GM12892 (cell line): Measurements from ENCODE around the gene CAT.

Experiments used
- POLR2A ChIP-seq: IDR thresholded peaks from 2 replicates; pipeline ENCODE4 v1.6.1; 2011; ENCODE audit warnings: low read depth, low read length, control low read depth
- POLR2AphosphoS5 ChIP-seq: IDR thresholded peaks from 2 replicates; pipeline ENCODE4 v1.6.1; 2011; ENCODE audit warnings: low read depth, low read length, control low read depth
- TAF1 ChIP-seq: IDR thresholded peaks from 2 replicates; pipeline ENCODE4 v1.6.1; 2011; ENCODE audit warnings: low read depth, mild to moderate bottlenecking, control low read depth, low read length, borderline replicate concordance

GRCh38 chr11:34510673-34511072, 71.9 kb downstream of the CAT start:
- TF ChIP-seq TAF1 = no peak
- TF ChIP-seq POLR2A = no peak
- TF ChIP-seq POLR2AphosphoS5 = no peak
